GM10248 (cell line): ENCODE results near the gene KIRREL3.

Experiments used
- CTCF ChIA-PET: fragments of 300-600 bp; sonication (Branson Sonifier 250); formaldehyde crosslinking; extraction: SDS; loops from one replicate; lab custom pipeline; 2021; ENCODE audit warnings: antibody characterized with exemption; lab: Yijun Ruan, JAX
- POLR2A ChIA-PET: fragments of 350-650 bp; sonication (Branson Sonifier 250); formaldehyde crosslinking; extraction: SDS; loops from one replicate; lab custom pipeline; 2020; ENCODE audit warnings: antibody characterized with exemption; lab: Yijun Ruan, JAX
- DNase-seq: peaks from one replicate; pipeline ENCODE4 v3.0.0; 2012; ENCODE audit errors: extremely low spot score
- CTCF ChIP-seq: IDR thresholded peaks from 2 replicates; pipeline ENCODE4 v1.5.1; 2012; ENCODE audit warnings: mild to moderate bottlenecking, low read depth; ENCODE audit errors: extremely low read depth, missing control alignments, control extremely low read depth

The KIRREL3 gene

DNA sequence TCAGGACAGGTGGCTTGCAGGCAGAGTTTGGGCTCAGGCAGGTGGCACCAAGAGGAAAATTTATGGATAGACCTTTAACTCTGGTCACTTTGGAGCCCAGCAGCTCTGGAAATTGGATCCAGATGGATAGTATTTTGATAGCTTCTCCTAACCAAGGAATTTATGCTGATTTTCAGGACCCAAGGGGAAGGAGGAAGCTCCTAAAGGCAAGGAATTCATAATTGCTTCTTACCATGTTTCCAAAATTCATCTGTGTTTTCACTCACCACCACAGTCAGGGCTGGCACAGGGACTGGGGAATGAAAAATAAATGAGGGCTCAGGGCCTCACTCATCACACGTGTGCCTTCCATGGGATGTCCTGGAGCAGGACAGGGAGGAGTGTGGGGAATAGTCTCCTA lies 327.3 kb downstream of the KIRREL3 start:
- POLR2A ChIA-PET: interaction anchor here (0.6 kb wide), 1 partner anchor 82 kb away, joined by 3 read pairs; no protein-coding TSS in a partner anchor
- no peak for DNase-seq
- CTCF ChIA-PET: interaction anchor here (1.1 to 1.3 kb wide), 4 partner anchors 15 to 42 kb away, joined by 3 to 5 read pairs (median 4); no protein-coding TSS in a partner anchor
- no peak for TF ChIP-seq CTCF

GRCh38 chr11:126669416-126669815 lies 331.2 kb downstream of the KIRREL3 start:
- ChIA-PET POLR2A (no interaction called here), CTCF (no interaction called here)
- DNase-seq: no peak
- no peak for TF ChIP-seq CTCF

DNA sequence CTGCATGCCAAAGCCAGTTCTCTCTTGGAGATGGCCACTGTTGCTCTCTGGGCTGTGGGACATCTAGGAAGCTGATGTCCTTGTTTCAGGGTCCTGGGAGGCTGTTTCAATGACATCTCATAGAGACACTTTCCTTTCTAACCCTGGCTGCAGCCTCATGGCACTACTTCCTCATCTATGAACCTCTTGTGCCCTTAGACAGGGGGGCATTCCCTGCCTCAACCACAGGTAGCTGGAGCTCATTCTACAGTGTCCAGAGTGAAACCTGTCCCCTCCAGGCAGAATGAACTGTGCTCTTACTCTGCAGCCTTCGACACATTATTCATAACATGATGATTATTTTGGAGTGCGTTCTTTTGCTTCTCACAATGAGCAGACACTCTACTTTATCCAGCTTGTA lies 335.9 kb downstream of the KIRREL3 start:
- TF ChIP-seq CTCF: no peak
- CTCF ChIA-PET: interaction anchor here (1.0 to 1.5 kb wide), 2 partner anchors 12 to 57 kb away, joined by 3 to 5 read pairs; no protein-coding TSS in a partner anchor
- DNase-seq: no peak
- POLR2A ChIA-PET: no interaction called here

GRCh38 chr11:126663749-126664592 lies 336.6 kb downstream of the KIRREL3 start:
- no peak for DNase-seq
- ChIA-PET CTCF (interaction anchor here (1.0 to 1.5 kb wide), 2 partner anchors 13 to 56 kb away, joined by 3 to 5 read pairs; no protein-coding TSS in a partner anchor), POLR2A (no interaction called here)
- TF ChIP-seq CTCF: no peak

DNA sequence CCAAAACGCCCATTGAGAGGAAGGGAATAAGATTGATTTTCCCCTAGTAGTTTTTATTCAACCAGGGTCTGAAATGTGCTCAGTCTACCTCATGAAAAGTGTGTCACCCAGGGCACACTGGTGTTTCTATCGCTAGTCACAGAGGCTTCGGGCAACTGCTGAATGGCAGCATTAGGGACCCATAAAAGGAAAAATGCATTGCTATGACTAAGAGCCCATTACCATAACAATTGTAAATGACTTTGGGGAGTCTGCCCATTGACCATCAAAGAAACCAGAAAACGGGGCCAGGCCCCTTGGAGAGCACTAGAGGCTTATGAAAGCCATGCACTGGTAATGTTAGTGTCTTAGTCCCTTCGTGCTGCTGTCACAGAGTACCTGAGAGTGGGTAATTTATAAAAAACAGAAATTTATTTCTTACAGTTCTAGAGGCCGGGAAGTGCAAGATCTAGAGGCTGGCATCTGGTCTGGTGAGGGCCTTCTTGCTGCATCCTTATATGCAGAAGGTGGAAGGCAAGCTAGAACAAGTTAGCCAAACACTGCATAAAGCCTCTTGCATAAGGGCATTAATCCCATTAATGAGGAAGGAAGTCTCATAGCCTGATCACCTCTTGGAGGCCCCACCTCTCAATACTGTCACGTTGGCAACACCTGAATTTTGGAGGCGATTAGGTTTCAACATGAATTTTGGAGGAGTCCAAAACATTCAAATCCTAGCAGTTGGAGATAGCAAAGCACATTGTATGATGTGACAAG lies 338.4 kb downstream of the KIRREL3 start:
- ChIA-PET POLR2A (no interaction called here), CTCF (no interaction called here)
- TF ChIP-seq CTCF: no peak
- no peak for DNase-seq

GRCh38 chr11:126660761-126661425 lies 339.7 kb downstream of the KIRREL3 start:
- CTCF ChIA-PET: interaction anchor here (1.9 kb wide), 1 partner anchor 12 kb away, joined by 5 read pairs; no protein-coding TSS in a partner anchor
- TF ChIP-seq CTCF: no peak
- POLR2A ChIA-PET: no interaction called here
- DNase-seq: no peak
